ENCODE data around the gene MS4A13.

Gene MS4A13

DNA sequence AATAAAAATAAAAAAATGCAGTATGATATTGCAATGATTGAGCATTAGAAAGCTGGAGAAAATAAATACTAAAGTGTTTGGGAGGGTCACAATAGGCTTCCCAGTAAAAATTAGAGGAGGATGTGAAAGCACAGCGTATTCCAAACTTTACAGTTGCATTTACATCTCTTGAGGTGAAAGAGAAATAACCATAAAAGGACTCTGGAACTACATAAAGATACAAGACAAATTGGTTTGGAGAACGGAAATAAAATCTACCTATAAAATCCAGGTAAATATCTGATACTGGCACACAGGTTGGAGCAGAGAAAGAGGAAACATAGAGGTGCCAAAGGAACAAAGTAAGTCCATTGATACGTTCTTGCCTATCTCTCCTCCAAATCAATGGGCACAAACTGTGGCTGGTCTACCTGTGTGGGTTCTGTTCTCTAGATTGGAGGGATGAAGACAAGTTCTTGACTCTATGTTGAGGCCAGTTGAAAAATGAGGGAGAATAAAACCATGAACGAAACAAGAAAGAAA, 22.6 kb upstream of the MS4A13 start, which contains the start of gene MS4A12:
Gene MS4A12, plus strand, starts transcription at position 291 of the 522 bp plus-strand sequence. CDS start 4,541 bp downstream, outside the sequence.
- peaks cover 31% of the 10 kb centered on the region for H3K27me3 ChIP-seq (ENCODE audit: insufficient read depth, low read length, poor library complexity, severe bottlenecking)
- no peaks in the 10 kb centered on the region for H3K9me3 ChIP-seq (ENCODE audit: insufficient read depth, low read depth, low read length)
- no peak within 1 kb of the TSS for H3K4me2 ChIP-seq (ENCODE audit: low read depth, low read length, poor library complexity, severe bottlenecking)
- H3K4me3 ChIP-seq (ENCODE audit: low read length, poor library complexity, severe bottlenecking) = no peak within 1 kb of the TSS
- no peaks in the 10 kb centered on the region for H3K36me3 ChIP-seq (ENCODE audit: insufficient read depth, low read length)
- no peaks in the 10 kb centered on the region for H3K4me1 ChIP-seq (ENCODE audit: insufficient read depth, low read length, poor library complexity, severe bottlenecking)
- no peaks in the 10 kb centered on the region for H4K20me1 ChIP-seq (ENCODE audit: insufficient read depth, low read length, poor library complexity, severe bottlenecking)
- TF ChIP-seq, protein P1, sequence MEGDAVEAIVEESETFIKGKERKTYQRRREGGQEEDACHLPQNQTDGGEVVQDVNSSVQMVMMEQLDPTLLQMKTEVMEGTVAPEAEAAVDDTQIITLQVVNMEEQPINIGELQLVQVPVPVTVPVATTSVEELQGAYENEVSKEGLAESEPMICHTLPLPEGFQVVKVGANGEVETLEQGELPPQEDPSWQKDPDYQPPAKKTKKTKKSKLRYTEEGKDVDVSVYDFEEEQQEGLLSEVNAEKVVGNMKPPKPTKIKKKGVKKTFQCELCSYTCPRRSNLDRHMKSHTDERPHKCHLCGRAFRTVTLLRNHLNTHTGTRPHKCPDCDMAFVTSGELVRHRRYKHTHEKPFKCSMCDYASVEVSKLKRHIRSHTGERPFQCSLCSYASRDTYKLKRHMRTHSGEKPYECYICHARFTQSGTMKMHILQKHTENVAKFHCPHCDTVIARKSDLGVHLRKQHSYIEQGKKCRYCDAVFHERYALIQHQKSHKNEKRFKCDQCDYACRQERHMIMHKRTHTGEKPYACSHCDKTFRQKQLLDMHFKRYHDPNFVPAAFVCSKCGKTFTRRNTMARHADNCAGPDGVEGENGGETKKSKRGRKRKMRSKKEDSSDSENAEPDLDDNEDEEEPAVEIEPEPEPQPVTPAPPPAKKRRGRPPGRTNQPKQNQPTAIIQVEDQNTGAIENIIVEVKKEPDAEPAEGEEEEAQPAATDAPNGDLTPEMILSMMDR (conservative IDR thresholded peaks at IDR 0.05; ENCODE audit: low read length) = no peak
- TF ChIP-seq EZH2phosphoT487 (IDR thresholded peaks at IDR 0.05; ENCODE audit: borderline replicate concordance) = no peak
- no peak within 1 kb of the TSS for H2AFZ ChIP-seq (ENCODE audit: low read length)
- H3K9me2 ChIP-seq (replicated peaks; ENCODE audit: low read depth, low read length) = no peaks in the 10 kb centered on the region
- no peaks in the 10 kb centered on the region for H3K79me2 ChIP-seq (ENCODE audit: insufficient read depth, low read length)
- no peak within 1 kb of the TSS for H3K9ac ChIP-seq (ENCODE audit: low read depth, low read length, poor library complexity, severe bottlenecking)
- no peaks in the 10 kb centered on the region for H3F3A ChIP-seq (ENCODE audit: low read depth)

DNA sequence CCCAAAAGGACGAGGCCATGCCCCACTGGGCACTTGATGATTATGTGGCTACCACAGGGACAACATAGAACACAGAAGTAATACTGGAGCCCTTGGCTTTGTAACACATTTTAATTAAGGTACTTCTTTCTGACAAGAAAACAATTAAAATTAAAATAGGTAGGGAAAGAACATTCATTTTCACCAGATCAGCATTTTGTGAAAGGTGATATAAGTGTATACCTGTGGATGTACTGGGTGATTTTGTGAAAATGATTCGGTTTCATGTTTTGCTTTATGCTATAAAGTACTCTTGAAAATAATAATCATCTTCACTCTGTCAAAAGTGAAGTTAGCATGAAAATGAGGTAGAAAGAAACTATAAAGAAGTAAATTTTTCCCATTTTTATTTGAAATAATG, 21.7 kb upstream of the MS4A13 start:
- no peaks in the 10 kb centered on the region for H3K9me2 ChIP-seq (replicated peaks; ENCODE audit: low read depth, low read length)
- TF ChIP-seq EZH2phosphoT487 (IDR thresholded peaks at IDR 0.05; ENCODE audit: borderline replicate concordance) = no peak
- TF ChIP-seq, protein P1 (conservative IDR thresholded peaks at IDR 0.05; ENCODE audit: low read length) = no peak

DNA sequence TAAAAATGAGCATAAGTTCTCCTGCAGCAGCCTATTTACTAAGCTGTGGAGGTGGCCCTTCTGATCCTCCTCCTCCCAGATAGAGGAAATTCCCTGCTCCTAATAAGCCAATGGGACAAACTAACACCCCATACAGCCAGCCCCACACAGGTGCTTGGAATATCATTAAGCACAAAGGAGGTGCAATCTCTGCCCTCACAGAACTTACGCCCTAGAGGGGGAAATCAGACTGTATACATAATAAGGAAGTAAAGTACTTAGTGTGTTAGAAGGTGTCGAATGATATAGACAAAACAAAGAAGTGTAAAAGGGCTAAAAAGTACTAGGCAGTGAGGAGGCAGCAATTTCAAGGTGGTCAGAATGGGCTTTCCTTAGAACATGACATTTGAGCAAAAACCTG, 16.8 kb upstream of the MS4A13 start:
- Histone ChIP-seq H3K36me3 (ENCODE audit: insufficient read depth, low read length) (no peaks in the 10 kb centered on the region), H4K20me1 (ENCODE audit: insufficient read depth, low read length, poor library complexity, severe bottlenecking) (no peaks in the 10 kb centered on the region), H3K9ac (ENCODE audit: low read depth, low read length, poor library complexity, severe bottlenecking) (no peak overlapping the region), H3K9me2 (replicated peaks; ENCODE audit: low read depth, low read length) (no peaks in the 10 kb centered on the region), H3K9me3 (ENCODE audit: insufficient read depth, low read depth, low read length) (no peaks in the 10 kb centered on the region), H3K27me3 (ENCODE audit: insufficient read depth, low read length, poor library complexity, severe bottlenecking) (peaks cover 88% of the 10 kb centered on the region), H3K79me2 (ENCODE audit: insufficient read depth, low read length) (no peaks in the 10 kb centered on the region), H3K4me1 (ENCODE audit: insufficient read depth, low read length, poor library complexity, severe bottlenecking) (no peaks in the 10 kb centered on the region), H3K4me3 (ENCODE audit: low read length, poor library complexity, severe bottlenecking) (no peak overlapping the region), H3K4me2 (ENCODE audit: low read depth, low read length, poor library complexity, severe bottlenecking) (no peak overlapping the region), H2AFZ (ENCODE audit: low read length) (no peak overlapping the region), H3F3A (ENCODE audit: low read depth) (no peaks in the 10 kb centered on the region)
- TF ChIP-seq EZH2phosphoT487 (IDR thresholded peaks at IDR 0.05; ENCODE audit: borderline replicate concordance) = no peak
- TF ChIP-seq, protein P1 (conservative IDR thresholded peaks at IDR 0.05; ENCODE audit: low read length) = no peak

More for the DNA sequence above, 21.7 kb upstream of the MS4A13 start:
- Histone ChIP-seq H3K4me2 (ENCODE audit: low read depth, low read length, poor library complexity, severe bottlenecking) (no peak overlapping the region), H3K4me3 (ENCODE audit: low read length, poor library complexity, severe bottlenecking) (no peak overlapping the region), H4K20me1 (ENCODE audit: insufficient read depth, low read length, poor library complexity, severe bottlenecking) (no peaks in the 10 kb centered on the region), H3K27me3 (ENCODE audit: insufficient read depth, low read length, poor library complexity, severe bottlenecking) (peaks cover 39% of the 10 kb centered on the region), H3K36me3 (ENCODE audit: insufficient read depth, low read length) (no peaks in the 10 kb centered on the region), H3K9me3 (ENCODE audit: insufficient read depth, low read depth, low read length) (no peaks in the 10 kb centered on the region), H3K79me2 (ENCODE audit: insufficient read depth, low read length) (no peaks in the 10 kb centered on the region), H3K9ac (ENCODE audit: low read depth, low read length, poor library complexity, severe bottlenecking) (no peak overlapping the region), H2AFZ (ENCODE audit: low read length) (no peak overlapping the region), H3F3A (ENCODE audit: low read depth) (no peaks in the 10 kb centered on the region), H3K4me1 (ENCODE audit: insufficient read depth, low read length, poor library complexity, severe bottlenecking) (no peaks in the 10 kb centered on the region)

Measured in Loucy (cell line).